ENCODE results near the gene PHEX.
A peak's percentile ranks its signal among the peaks of the same experiment; 100 is the strongest.

- TF ChIP-seq CTCF (IDR thresholded peaks at IDR 0.05) (no peak), EP300 (IDR thresholded peaks at IDR 0.05) (no peak), POLR2A (IDR thresholded peaks at IDR 0.05) (no peak), POLR2AphosphoS5 (IDR thresholded peaks at IDR 0.05) (peak in 3 of 4 donors; percentile 15 to 49 (median 20))
Measured at GRCh38 chrX:22095286-22095685, 63.2 kb downstream of the PHEX start.

Data from sigmoid colon (tissue), 4 donors.